GM06990 (cell line): ENCODE data around the gene GALNS.

ENCODE experiments used
- DNase-seq: peaks from one replicate; pipeline ENCODE4 v3.0.0-alpha.2; 2011; ENCODE audit not compliant: insufficient read length; ENCODE audit errors: extremely low read depth
- H3K27me3 ChIP-seq: replicated peaks from 2 replicates; pipeline ENCODE4 v1.6.0; 2011; ENCODE audit warnings: low read length; ENCODE audit not compliant: control insufficient read depth, insufficient read depth
- H3K36me3 ChIP-seq: 2 replicates; pipeline ENCODE4 v1.5.1; 2011; ENCODE audit warnings: low read length; ENCODE audit not compliant: control insufficient read depth, insufficient read depth
- H3K4me3 ChIP-seq: replicated peaks from 2 replicates; pipeline ENCODE4 v1.5.1; 2011; ENCODE audit warnings: low read depth, mild to moderate bottlenecking, control low read depth, low read length
- TF ChIP-seq, protein P1 (sequence below): IDR thresholded peaks from 2 replicates; pipeline ENCODE4 v1.5.1; 2011; ENCODE audit warnings: low read length, control low read depth, mild to moderate bottlenecking, inconsistent platforms; ENCODE audit not compliant: insufficient read depth, poor library complexity, severe bottlenecking

The GALNS gene

DNA sequence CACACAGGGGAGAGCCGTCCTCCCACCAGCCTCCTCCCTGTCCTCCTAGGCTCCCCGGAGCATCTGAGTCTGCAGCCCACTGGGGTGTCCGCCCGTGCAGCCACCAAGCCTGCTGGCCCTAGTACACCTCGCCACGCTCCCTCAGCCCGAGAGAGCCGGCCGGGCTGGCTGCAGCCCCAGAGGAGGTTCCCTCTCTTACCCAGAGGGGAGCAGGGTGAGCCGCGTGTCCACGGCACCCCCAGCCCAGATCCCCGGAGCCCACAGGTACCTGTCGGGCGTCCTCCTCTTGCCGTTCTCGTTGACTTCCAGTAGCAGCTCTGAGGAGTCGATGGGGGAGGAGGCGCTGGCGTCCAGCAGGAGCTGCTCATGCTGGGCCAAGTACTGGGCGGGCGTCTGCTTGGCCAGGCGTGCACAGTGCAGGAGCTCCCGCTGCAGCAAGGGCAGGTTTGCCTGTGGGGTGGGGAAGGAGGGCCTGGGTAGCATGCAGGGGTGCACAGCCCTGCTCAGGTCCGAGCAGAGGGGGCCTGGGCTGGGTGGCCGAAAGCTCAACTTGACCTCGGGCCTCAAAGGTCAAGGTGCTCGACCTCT lies 29.0 kb upstream of the GALNS start:
- H3K27me3 ChIP-seq: no peaks in the 10 kb centered on the region
- H3K4me3 ChIP-seq: no peak overlapping the region
- peaks cover 54% of the 10 kb centered on the region for H3K36me3 ChIP-seq
- TF ChIP-seq, protein P1, sequence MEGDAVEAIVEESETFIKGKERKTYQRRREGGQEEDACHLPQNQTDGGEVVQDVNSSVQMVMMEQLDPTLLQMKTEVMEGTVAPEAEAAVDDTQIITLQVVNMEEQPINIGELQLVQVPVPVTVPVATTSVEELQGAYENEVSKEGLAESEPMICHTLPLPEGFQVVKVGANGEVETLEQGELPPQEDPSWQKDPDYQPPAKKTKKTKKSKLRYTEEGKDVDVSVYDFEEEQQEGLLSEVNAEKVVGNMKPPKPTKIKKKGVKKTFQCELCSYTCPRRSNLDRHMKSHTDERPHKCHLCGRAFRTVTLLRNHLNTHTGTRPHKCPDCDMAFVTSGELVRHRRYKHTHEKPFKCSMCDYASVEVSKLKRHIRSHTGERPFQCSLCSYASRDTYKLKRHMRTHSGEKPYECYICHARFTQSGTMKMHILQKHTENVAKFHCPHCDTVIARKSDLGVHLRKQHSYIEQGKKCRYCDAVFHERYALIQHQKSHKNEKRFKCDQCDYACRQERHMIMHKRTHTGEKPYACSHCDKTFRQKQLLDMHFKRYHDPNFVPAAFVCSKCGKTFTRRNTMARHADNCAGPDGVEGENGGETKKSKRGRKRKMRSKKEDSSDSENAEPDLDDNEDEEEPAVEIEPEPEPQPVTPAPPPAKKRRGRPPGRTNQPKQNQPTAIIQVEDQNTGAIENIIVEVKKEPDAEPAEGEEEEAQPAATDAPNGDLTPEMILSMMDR: no peak
- no peak for DNase-seq

DNA sequence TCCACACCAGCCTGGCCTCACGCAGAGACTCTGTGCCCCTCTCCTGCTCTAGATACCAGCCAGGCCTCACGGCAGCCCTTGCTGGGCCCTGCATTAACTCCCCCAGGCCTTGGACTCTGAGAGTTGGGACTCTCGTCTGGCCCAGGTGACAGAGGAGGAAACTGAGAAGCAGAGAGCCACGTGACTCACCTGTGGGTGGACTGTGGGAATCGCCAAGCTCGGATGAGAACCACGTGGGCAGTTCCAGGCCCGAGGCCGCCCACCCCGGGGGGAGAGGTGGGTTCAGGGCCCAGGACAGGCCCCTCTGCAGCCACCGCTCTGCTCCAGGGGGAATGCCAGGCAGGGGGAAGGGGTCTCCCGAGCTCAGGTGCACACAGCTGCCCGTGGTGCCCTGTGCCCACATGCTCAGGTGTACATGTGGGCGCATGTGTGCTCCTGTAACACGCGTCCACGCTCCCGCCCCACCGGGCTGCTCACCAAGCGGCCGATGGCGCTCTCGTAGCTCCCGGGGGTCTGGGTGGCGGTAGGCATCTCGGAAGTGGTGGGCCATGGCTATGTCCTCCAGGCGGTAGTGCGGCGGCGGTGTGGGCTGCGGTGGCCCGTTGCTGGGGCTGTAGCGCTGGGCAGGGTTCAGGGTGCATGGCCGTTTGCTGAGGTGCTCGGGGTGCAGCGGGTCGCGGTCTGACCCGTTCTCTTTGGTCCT lies 28.0 kb upstream of the GALNS start:
- Histone ChIP-seq H3K4me3 (no peak overlapping the region), H3K36me3 (peaks cover 54% of the 10 kb centered on the region), H3K27me3 (no peaks in the 10 kb centered on the region)
- TF ChIP-seq, protein P1: no peak
- no peak for DNase-seq

DNA sequence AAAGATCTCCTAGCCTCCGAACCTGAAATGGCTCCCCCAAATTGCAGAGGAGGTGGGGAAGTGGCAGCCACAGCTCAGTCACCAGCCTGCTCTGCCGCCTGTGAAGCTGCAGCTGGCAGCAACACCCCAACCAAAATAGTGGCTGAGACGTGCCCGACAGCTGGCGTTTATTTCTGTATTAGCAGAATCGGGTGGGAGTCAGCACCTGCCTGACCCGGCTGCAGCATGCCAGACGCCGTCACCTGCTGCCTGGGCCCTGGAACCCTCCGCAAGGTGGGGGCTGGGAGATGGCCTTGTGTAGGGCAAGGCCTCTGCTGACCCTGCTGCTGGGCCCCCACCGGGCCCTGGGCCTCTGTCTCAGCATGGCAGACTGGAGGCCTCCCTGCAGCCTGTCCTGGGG lies 27.2 kb upstream of the GALNS start:
- Histone ChIP-seq H3K4me3 (no peak overlapping the region), H3K36me3 (peaks cover 61% of the 10 kb centered on the region), H3K27me3 (no peaks in the 10 kb centered on the region)
- no peak for DNase-seq
- TF ChIP-seq, protein P1: no peak

DNA sequence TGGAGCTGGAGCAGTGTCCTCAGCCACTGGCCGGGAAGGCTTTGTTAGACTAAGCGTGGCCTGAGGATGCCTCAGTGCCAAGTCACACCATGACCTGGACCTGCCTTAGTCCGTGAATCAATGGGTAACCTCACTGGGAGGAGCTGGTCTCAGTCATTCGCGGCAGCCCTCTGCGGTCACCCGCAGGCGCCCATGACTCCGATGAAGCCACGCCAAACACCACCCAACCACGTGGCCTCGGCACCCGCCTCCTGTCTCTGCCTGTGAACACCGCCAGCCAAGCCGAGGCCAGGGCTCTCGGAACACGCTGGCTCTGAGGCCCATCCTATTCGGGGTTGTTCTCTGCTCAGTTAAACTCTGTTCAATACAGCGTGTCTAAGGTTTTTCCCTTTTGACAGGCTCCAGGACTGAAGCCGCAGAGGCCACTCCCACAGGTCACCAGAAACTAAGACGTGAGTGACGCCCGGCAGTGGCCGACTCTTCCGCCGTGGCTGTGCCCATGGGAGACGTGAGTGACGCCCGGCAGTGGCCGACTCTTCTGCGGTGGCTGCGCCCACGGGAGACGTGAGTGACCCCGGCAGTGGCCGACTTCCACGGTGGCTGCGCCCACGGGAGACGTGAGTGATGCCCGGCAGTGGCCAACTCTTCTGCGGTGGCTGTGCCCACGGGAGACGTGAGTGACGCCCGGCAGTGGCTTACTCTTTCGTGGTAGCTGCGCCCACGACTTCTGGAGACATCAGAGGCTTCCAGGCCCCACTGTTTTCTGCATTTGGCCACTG lies 26.6 kb upstream of the GALNS start:
- TF ChIP-seq, protein P1: no peak
- DNase-seq: no peak
- no peaks in the 10 kb centered on the region for H3K27me3 ChIP-seq
- peaks cover 64% of the 10 kb centered on the region for H3K36me3 ChIP-seq
- H3K4me3 ChIP-seq: no peak overlapping the region

DNA sequence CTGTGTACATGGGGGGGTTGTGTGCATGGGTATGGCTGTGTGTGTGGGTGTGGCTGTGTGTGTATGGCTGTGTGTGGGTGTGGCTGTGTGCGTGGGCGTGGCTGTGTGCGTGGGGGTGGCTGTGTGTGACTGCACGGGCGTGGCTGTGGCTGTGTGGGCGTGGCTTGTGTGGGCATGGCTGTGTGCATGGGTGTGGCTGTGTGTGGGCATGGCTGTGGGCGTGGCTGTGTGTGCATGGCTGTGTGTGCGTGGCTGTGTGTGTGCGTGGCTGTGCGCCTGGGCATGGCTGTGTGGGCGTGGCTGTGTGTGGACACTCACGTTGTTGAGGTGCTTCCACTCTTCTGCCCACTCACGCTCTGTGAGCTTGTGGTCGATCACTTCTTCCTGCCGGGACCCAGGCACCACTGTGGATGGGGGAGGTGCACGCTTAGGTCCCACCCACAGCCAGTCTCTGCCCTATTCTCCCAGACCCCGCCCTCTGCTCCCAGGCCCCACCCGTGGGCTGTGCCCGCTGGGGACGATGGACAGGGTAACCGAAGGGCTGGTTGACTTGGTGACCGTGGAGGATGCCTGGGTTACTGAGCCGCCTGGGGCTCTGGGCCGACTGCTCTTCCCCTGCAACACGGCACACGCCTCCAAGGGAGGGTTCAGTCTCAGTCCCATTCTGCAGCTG lies 25.7 kb upstream of the GALNS start:
- Histone ChIP-seq H3K4me3 (no peak overlapping the region), H3K27me3 (no peaks in the 10 kb centered on the region), H3K36me3 (peaks cover 65% of the 10 kb centered on the region)
- TF ChIP-seq, protein P1: no peak
- peak; percentile 59 for DNase-seq
